AG04449 (cell line): ENCODE data around the gene TUBAL3.

ENCODE experiments used
- CTCF ChIA-PET: fragments of 350-600 bp; formaldehyde crosslinking; extraction: SDS; loops from one replicate; lab custom pipeline; 2021; ENCODE audit warnings: antibody characterized with exemption; lab: Yijun Ruan, JAX
- POLR2A ChIA-PET: fragments of 400-600, 350-600 bp; formaldehyde crosslinking; extraction: SDS; loops from one replicate; lab custom pipeline; 2020; ENCODE audit warnings: antibody characterized with exemption, inconsistent platforms; lab: Yijun Ruan, JAX
- DNase-seq: peaks from one replicate; pipeline ENCODE4 v3.0.0-alpha.2; 2010; ENCODE audit warnings: low read depth, low spot score
- H3K4me3 ChIP-seq: 2 replicates; pipeline ENCODE4 v1.5.1; 2011; ENCODE audit warnings: low read depth, mild to moderate bottlenecking, control low read depth, low read length
- TF ChIP-seq, protein P1 (sequence below): IDR thresholded peaks from one replicate; pipeline ENCODE4 v1.5.1; 2011; ENCODE audit warnings: mild to moderate bottlenecking, moderate library complexity, low read length, control low read depth, inconsistent platforms; ENCODE audit not compliant: insufficient read depth; ENCODE audit errors: missing control alignments

TUBAL3 gene

DNA sequence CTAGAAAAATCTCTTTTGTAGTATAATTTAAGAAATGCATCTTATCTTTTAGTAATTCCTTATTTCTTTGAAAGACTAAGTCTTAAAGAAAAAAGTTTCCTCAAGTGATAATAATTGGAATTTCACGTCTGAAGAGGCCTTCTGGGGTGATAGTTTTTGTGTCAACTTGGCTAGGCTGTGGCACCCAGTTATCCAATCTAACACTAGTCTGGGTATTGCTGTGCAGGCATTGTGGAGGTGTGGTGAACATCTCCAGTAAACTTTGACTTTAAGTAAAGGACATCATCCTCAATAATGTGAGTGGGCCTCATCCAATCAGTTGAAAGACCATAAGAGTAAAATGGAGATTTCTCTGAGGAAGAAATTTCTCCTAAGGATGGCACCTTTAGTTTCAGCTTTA, 2.3 kb upstream of the TUBAL3 start:
- no peak overlapping the region for H3K4me3 ChIP-seq
- no peak for DNase-seq
- TF ChIP-seq, protein P1, sequence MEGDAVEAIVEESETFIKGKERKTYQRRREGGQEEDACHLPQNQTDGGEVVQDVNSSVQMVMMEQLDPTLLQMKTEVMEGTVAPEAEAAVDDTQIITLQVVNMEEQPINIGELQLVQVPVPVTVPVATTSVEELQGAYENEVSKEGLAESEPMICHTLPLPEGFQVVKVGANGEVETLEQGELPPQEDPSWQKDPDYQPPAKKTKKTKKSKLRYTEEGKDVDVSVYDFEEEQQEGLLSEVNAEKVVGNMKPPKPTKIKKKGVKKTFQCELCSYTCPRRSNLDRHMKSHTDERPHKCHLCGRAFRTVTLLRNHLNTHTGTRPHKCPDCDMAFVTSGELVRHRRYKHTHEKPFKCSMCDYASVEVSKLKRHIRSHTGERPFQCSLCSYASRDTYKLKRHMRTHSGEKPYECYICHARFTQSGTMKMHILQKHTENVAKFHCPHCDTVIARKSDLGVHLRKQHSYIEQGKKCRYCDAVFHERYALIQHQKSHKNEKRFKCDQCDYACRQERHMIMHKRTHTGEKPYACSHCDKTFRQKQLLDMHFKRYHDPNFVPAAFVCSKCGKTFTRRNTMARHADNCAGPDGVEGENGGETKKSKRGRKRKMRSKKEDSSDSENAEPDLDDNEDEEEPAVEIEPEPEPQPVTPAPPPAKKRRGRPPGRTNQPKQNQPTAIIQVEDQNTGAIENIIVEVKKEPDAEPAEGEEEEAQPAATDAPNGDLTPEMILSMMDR = no peak
- POLR2A ChIA-PET = no interaction called here
- CTCF ChIA-PET = no interaction called here

GRCh38 chr10:5402798-5403197, 1.8 kb downstream of the TUBAL3 start:
- ChIA-PET POLR2A (no interaction called here), CTCF (no interaction called here)
- DNase-seq = no peak
- H3K4me3 ChIP-seq = no peak overlapping the region
- TF ChIP-seq, protein P1 = no peak

DNA sequence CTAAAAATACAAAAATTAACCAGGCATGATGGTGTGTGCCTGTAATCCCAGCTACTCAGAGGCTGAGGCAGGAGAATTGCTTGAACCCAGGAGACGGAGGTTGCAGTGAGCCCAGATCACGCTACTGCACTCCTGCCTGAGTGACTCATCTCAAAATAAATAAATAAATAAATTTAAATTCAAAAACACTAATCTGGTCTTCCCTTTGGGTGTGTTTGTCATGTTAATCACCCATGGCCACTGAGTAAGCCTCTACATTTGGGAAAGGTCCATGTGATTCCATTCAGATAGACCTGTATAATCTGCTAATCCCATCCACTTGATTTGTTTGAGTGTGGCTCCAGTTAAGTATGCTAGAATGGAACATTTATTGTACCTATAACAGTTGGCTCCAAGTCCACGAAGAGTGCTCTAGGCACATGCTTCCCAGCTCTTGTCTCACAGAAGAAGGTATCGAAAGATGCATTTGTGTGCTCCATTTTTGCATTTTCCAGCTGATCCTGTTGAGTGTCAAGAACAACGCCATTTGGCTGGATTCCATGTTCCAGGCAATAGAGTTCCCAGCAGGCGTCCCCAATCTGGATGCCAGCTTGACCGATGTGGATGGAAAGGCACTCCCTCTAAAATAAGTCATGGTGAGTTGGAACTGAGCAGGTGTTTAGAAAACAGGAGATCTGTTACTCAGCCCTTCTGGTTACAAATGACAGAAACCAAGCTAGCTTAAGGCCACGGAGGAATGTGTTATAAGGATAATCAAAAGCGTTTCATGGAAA, 4.0 kb downstream of the TUBAL3 start:
- no peak overlapping the region for H3K4me3 ChIP-seq
- DNase-seq = no peak
- CTCF ChIA-PET = interaction anchor here (0.6 kb wide), 1 partner anchor 34 kb away, joined by 3 read pairs; no protein-coding TSS in a partner anchor
- POLR2A ChIA-PET = no interaction called here
- TF ChIP-seq, protein P1 = no peak

DNA sequence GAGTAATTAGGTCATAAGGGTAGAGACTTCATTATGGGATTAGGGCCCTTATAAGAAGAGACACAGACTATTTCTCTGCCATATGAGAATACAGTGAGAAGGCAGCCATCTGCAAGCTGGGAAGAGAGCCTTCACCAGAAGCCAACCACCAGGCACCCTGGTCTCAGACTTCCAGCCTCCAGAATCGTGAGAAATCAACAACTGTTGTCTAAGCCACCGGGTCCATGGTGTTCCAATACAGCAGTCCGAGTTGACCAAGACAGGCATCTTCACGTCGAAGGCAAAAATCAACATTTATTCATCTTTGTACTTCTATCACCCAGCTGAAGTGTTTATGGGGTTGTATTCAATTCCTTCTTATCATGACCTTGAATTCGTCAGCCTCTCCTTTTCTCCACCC, 5.3 kb downstream of the TUBAL3 start:
- TF ChIP-seq, protein P1 = no peak
- no peak overlapping the region for H3K4me3 ChIP-seq
- no peak for DNase-seq
- CTCF ChIA-PET = interaction anchor here (0.6 to 1.2 kb wide), 2 partner anchors 551 to 583 kb away, joined by 3 read pairs; no protein-coding TSS in a partner anchor
- POLR2A ChIA-PET = no interaction called here

DNA sequence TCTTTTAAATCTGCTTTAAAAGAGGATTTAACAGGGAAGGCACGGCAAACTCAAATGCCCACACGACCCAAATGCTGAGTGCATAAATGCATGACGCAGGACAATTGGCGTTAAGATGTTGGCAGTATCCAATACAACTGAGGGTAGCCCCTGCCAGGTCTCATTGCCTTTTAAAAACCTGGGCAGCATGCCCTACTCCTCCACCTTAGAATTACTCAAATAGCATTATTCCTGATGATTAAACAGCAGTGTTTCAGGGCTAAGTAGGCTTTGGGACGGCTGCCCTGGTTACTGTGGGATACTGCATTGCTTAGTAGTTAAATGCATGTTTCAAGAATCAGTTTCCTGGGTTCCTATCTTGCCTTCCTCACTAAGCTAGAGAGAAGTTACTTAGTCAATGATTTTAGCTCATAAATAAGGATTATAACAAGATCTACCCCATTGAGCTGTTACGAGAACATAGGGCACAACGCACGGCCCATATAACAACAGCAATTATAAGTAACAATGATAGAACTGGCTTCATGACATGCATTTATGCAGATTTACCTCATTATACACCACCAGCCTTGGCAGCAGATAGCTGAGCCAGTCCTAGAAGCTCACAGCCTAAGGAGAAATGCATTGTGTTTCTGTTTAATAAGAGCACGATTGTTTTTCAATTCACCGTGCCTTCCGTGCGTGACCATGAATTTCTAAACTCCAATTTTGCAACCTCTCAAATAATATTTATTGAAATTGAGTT, 7.9 kb downstream of the TUBAL3 start:
- DNase-seq = no peak
- POLR2A ChIA-PET = no interaction called here
- CTCF ChIA-PET = interaction anchor here (1.0 to 1.7 kb wide), 3 partner anchors 13 to 581 kb away, joined by 4 to 5 read pairs (median 5); no protein-coding TSS in a partner anchor
- no peak overlapping the region for H3K4me3 ChIP-seq
- TF ChIP-seq, protein P1 = no peak

DNA sequence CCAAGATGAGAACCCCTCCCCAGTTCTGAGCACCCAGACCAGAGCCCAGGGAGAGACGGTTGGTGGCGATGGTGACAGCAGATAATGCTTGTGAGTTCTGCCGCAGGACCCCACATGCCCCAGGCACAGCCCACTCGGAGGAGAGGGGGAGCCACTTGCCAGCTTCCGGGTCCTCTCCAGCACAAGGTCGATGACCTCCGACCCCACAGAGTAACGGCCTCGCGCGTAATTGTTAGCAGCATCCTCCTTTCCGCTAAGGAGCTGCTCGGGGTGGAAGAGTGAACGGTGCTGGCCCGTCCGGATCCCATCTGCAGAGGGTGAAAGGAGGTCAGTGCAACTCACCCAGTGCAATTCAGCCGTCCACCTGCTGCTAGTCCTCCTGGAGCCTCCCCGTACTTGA, 9.5 kb downstream of the TUBAL3 start:
- TF ChIP-seq, protein P1 = no peak
- H3K4me3 ChIP-seq = no peak overlapping the region
- DNase-seq = no peak
- ChIA-PET POLR2A (no interaction called here), CTCF (interaction anchor here (0.6 to 0.8 kb wide), 2 partner anchors 110 to 545 kb away, joined by 3 read pairs; no protein-coding TSS in a partner anchor)
